Activated T-cell treated with anti-CD3 and anti-CD28 coated beads, Interleukin-2, amount 50 U/mL, for 72 hours (primary cell): Measurements from ENCODE around the gene PINK1. TPM values are rescaled to one million over a fixed set of nuclear protein-coding genes. Genes with fewer than 3 reads are reported as not detected.

Experiments
- ATAC-seq, 2 donors: fragments of 150-1000 bp; cut with Tn5 transposase; replicated peaks in 1 of 2; 2 replicates each; pipeline ENCODE4 v1.10.0; 2021; ENCODE audit warnings: moderate library complexity in 2 of 2, mild to moderate bottlenecking in 1 of 2
- DNase-seq, 2 donors: peaks; one replicate each; pipeline ENCODE4 v3.0.0; 2021 to 2022; ENCODE audit warnings: mixed read lengths in 1 of 2
- H3K27ac Mint-ChIP-seq: one replicate; pipeline ENCODE4 v1.8.0; 2022; ENCODE audit warnings: mild to moderate bottlenecking, moderate library complexity, mixed read lengths
- H3K27me3 Mint-ChIP-seq: one replicate; pipeline ENCODE4 v1.8.0; 2022; ENCODE audit warnings: low read depth, mixed read lengths
- H3K36me3 Mint-ChIP-seq, 2 donors: one replicate each; pipeline ENCODE4 v1.8.0; 2022; ENCODE audit warnings: mixed read lengths in 2 of 2, mild to moderate bottlenecking in 1 of 2; ENCODE audit not compliant: insufficient read depth in 2 of 2
- H3K4me1 Mint-ChIP-seq: one replicate; pipeline ENCODE4 v1.8.0; 2022; ENCODE audit warnings: low read depth, mixed read lengths
- H3K4me3 Mint-ChIP-seq, 2 donors: one replicate each; pipeline ENCODE4 v1.8.0; 2022; ENCODE audit warnings: mild to moderate bottlenecking in 2 of 2, mixed read lengths in 2 of 2, moderate library complexity in 2 of 2
- H3K9me3 Mint-ChIP-seq, 2 donors: one replicate each; pipeline ENCODE4 v1.8.0; 2022; ENCODE audit warnings: mixed read lengths in 2 of 2
- total RNA-seq, 2 donors: library from RNA; stranded (reverse); gene quantifications; one replicate each; pipeline ENCODE4 v1.2.3, GENCODE V29; 2022

PINK1 gene
- 1 to 10 TPM; 8.3 to 9.0 TPM for total RNA-seq

- H3K27me3 Mint-ChIP-seq = no peaks in the 10 kb centered on the region
- no peaks in the 10 kb centered on the region for H3K9me3 Mint-ChIP-seq
- DNase-seq = peak; percentile 82 to 96
- peak within 1 kb of the TSS; percentile 82 for H3K27ac Mint-ChIP-seq
- peak within 1 kb of the TSS; percentile 79 to 97 for H3K4me3 Mint-ChIP-seq
- ATAC-seq = peak; percentile 88 to 93
- H3K36me3 Mint-ChIP-seq = no peaks in the 10 kb centered on the region
- H3K4me1 Mint-ChIP-seq = peaks cover 12% of the 10 kb centered on the region
Measured at GRCh38 chr1:20633190-20634064, at the start of gene PINK1. TSS of gene PINK1 (plus strand) at chr1:20633458. CDS start at chr1:20633549, 91 bp downstream.

GRCh38 chr1:20584890-20585289 is 48.4 kb upstream of the PINK1 start:
- Mint-ChIP-seq H3K4me1 (no peaks in the 10 kb centered on the region), H3K27ac (no peak overlapping the region), H3K36me3 (no peaks in the 10 kb centered on the region), H3K9me3 (no peaks in the 10 kb centered on the region), H3K4me3 (no peak overlapping the region), H3K27me3 (peaks cover 40% of the 10 kb centered on the region)
- DNase-seq (no peak), ATAC-seq (no peak)

GRCh38 chr1:20586953-20587660 is 46.2 kb upstream of the PINK1 start:
- no peak for DNase-seq
- ATAC-seq = no peak
- Mint-ChIP-seq H3K27ac (no peak overlapping the region), H3K4me3 (no peak overlapping the region), H3K36me3 (no peaks in the 10 kb centered on the region), H3K9me3 (no peaks in the 10 kb centered on the region), H3K27me3 (peaks cover 57% of the 10 kb centered on the region), H3K4me1 (no peaks in the 10 kb centered on the region)

DNA sequence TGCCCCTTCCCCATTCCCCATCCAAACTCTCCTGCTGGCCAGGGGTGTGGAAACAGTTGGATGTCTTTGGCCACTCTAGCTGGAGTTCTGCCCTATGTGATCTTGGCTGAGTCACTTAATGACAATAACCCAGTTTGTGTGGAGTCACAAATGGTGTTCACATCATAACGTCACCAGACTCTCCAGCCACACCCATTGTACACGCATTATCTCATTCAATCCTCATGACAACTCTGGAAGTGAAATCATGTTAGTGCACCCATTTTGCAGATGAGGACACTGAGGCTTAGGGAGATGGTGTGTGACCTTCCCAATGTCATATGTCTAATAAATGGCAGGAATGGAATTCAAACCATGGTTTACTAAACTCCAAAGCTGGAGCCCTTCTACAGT is 45.6 kb upstream of the PINK1 start:
- ATAC-seq (no peak), DNase-seq (no peak)
- Mint-ChIP-seq H3K4me1 (no peaks in the 10 kb centered on the region), H3K9me3 (no peaks in the 10 kb centered on the region), H3K36me3 (no peaks in the 10 kb centered on the region), H3K27ac (no peak overlapping the region), H3K4me3 (no peak overlapping the region), H3K27me3 (peaks cover 62% of the 10 kb centered on the region)

GRCh38 chr1:20588634-20589225 is 44.5 kb upstream of the PINK1 start, which contains the start of gene CDA:
TSS of gene CDA (plus strand) at chr1:20589097. CDS start at chr1:20589130, 33 bp downstream.
- no peaks in the 10 kb centered on the region for H3K36me3 Mint-ChIP-seq
- H3K27ac Mint-ChIP-seq = no peak within 1 kb of the TSS
- peaks cover 65% of the 10 kb centered on the region for H3K27me3 Mint-ChIP-seq
- H3K9me3 Mint-ChIP-seq = no peaks in the 10 kb centered on the region
- no peak for ATAC-seq
- no peaks in the 10 kb centered on the region for H3K4me1 Mint-ChIP-seq
- H3K4me3 Mint-ChIP-seq = no peak within 1 kb of the TSS
- DNase-seq = no peak

DNA sequence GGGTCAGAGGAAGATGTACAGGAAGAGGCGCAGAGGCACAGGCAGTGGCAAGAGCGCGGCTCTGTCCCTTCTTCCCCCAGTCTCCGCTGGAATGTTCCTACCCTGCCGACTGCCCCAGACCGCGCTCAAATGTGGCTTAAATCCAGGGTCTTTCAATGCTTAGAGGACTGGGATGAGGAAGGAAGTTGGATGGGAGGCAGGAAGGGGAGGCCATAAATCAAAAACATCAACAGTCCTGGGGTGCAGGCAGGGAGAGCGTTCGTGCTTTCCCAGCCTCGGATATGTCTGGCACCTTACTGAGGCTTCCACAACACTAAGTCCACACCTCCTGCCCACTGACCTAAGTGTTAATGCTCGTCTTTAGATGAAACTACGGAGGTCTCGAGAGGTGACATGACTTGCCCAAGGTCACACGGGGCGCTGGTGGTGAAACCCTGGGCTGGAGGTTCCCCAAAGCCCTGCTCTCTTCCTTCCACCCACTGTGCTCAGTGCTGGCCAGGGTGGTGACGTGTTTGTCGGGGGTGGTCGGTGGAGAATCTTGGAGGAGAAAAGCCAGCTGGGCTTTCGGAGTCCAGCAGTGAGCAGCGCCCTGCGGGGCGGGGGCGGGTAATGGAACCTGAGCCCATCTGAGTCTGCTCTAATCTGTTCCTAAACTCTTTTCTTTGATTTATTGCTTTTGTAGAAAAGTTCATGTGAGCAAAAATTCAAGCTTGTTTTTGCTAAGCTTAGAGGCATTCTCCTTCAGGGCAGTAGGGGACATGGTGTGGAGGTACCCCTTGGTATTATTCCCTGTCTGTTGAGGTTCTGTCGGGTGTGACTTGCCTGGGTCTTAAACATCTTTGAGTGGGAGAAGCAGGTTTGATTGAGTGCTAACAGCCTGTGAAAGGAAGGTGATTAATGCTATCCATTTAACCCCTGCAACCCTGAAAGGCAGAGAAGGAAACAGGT is 43.7 kb upstream of the PINK1 start:
- Mint-ChIP-seq H3K36me3 (no peaks in the 10 kb centered on the region), H3K4me3 (no peak overlapping the region), H3K9me3 (no peaks in the 10 kb centered on the region), H3K27ac (no peak overlapping the region), H3K4me1 (no peaks in the 10 kb centered on the region), H3K27me3 (peaks cover 61% of the 10 kb centered on the region)
- DNase-seq = no peak
- no peak for ATAC-seq

DNA sequence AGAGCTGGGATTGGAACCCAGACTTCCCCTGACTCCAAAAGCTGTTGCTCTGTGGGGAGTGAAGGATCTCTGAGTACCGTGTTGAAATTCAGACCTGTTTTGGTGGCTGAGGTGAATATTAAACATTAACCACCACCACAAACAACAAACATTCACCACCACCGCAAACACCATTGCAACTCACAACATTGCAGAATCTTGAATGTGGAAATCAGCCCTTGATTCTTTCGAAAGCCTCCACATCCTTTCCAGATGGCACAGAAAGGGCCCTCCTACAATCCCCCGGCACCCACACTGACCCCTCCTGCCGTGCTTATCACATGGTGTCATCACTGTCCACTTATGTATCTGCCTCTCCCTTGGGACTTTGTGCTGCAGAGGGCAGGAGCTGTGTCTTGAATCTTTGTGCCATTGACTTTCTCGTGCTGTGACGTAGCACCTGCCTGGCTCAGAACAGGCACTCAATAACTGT is 42.9 kb upstream of the PINK1 start:
- Mint-ChIP-seq H3K4me1 (no peaks in the 10 kb centered on the region), H3K27me3 (peaks cover 57% of the 10 kb centered on the region), H3K27ac (no peak overlapping the region), H3K9me3 (no peaks in the 10 kb centered on the region), H3K4me3 (no peak overlapping the region), H3K36me3 (no peaks in the 10 kb centered on the region)
- DNase-seq (no peak), ATAC-seq (no peak)

DNA sequence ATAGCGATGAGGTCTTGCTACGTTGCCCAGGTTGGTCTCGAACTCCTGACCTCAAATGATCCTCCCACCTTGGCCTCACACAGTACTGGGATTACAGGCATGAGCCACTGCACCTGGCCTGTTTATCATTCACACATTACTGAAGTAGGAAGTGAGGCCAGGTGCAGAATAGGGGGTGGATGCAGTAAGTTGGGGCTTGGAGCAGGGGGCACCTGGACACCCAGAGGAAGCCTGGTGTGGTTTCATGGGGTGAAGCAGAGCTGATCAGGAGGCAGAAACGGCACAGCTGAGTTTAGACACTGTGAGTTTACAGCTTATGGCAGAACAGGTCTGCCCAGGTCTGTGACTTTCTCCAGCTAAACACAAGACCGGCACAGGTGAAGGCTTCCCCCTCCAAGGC is 39.5 kb upstream of the PINK1 start:
- no peak overlapping the region for H3K4me3 Mint-ChIP-seq
- H3K27me3 Mint-ChIP-seq = peaks cover 39% of the 10 kb centered on the region
- DNase-seq (no peak), ATAC-seq (no peak)
- no peak overlapping the region for H3K27ac Mint-ChIP-seq
- H3K4me1 Mint-ChIP-seq = no peaks in the 10 kb centered on the region
- H3K36me3 Mint-ChIP-seq = no peaks in the 10 kb centered on the region
- H3K9me3 Mint-ChIP-seq = no peaks in the 10 kb centered on the region

DNA sequence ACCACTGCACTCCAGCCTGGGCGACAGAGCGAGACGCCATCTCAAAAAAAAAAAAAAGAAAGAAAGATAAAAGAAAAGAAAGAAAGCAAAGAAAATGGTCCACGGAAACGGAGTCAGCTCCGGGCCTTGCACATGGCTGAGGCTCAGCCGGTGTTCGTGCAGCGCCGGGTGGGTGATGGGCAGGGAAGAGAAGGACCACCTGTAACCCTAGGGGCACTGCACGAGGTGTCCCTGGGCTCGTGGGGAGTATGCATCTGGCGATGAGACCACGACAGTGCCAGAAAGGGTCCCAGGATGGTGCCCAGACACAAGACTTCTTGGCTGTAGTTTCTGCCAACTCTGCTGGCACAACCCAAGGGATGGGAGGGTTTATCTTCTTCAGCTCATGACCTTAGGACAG is 38.5 kb upstream of the PINK1 start:
- Mint-ChIP-seq H3K4me3 (no peak overlapping the region), H3K27me3 (peaks cover 32% of the 10 kb centered on the region), H3K36me3 (no peaks in the 10 kb centered on the region)

GRCh38 chr1:20596106-20596505 is 37.2 kb upstream of the PINK1 start:
- H3K27ac Mint-ChIP-seq = no peak overlapping the region
- peaks cover 20% of the 10 kb centered on the region for H3K27me3 Mint-ChIP-seq
- H3K4me3 Mint-ChIP-seq = no peak overlapping the region
- H3K4me1 Mint-ChIP-seq = no peaks in the 10 kb centered on the region
- no peaks in the 10 kb centered on the region for H3K36me3 Mint-ChIP-seq
- ATAC-seq (no peak), DNase-seq (no peak)
- no peaks in the 10 kb centered on the region for H3K9me3 Mint-ChIP-seq

More for the DNA sequence above, 38.5 kb upstream of the PINK1 start:
- H3K27ac Mint-ChIP-seq = no peak overlapping the region
- DNase-seq (no peak), ATAC-seq (no peak)
- H3K9me3 Mint-ChIP-seq = no peaks in the 10 kb centered on the region
- H3K4me1 Mint-ChIP-seq = no peaks in the 10 kb centered on the region

DNA sequence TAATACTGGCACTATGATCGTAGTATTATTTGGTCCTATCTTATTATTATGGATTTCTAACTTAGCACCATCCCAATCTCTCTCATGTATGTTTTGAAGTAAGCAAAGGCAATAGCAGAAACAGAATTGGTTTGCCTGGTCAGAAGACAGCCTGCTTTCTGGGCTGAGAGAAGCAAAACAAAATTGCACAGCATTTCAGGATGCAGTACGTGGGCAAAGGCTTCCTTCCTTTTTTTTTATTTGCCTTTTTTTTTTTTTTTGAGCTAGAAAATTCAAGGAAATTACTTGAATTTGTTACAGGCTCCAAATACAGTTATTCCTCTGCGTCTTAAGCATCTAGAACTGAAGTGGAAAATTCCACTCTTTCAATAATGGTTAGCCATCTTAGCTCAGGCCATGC is 35.6 kb upstream of the PINK1 start:
- no peaks in the 10 kb centered on the region for H3K4me1 Mint-ChIP-seq
- H3K4me3 Mint-ChIP-seq = no peak overlapping the region
- ATAC-seq = no peak
- H3K36me3 Mint-ChIP-seq = no peaks in the 10 kb centered on the region
- H3K27me3 Mint-ChIP-seq = peaks cover 9% of the 10 kb centered on the region
- H3K27ac Mint-ChIP-seq = no peak overlapping the region
- DNase-seq = no peak
- no peaks in the 10 kb centered on the region for H3K9me3 Mint-ChIP-seq

DNA sequence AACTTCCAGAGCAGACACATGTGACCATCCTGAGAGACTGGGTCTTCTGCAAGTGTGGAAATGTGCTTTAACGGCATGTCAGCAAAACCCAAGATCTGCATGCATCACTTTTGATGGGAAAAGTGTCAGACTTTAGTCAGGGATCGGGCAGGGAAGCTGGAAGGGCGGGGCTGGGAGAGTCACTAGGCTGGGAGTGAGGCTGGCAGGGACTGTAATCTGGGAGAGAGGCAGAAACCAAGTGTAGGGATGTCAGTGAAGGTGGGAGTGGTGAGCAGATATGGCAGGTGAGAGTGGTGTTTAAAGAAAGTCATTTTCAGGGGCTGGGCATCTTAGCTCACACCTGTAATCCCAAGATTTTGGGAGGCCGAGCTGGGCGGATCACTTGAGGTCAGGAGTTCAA is 33.1 kb upstream of the PINK1 start:
- H3K4me1 Mint-ChIP-seq = no peaks in the 10 kb centered on the region
- H3K9me3 Mint-ChIP-seq = no peaks in the 10 kb centered on the region
- peaks cover 6% of the 10 kb centered on the region for H3K27me3 Mint-ChIP-seq
- DNase-seq (no peak), ATAC-seq (no peak)
- H3K36me3 Mint-ChIP-seq = no peaks in the 10 kb centered on the region
- no peak overlapping the region for H3K4me3 Mint-ChIP-seq
- H3K27ac Mint-ChIP-seq = no peak overlapping the region
